NCI-H748 (cell line): Measurements from ENCODE around the gene ETV1.

Experiments used
- DNase-seq: peaks from one replicate; lab custom pipeline; 2025; ENCODE audit not compliant: unreplicated experiment; lab: John Stamatoyannopoulos, UW

ETV1 gene

GRCh38 chr7:13886356-13886755, 103.1 kb downstream of the ETV1 start:
- DNase-seq = no peak

- no peak for DNase-seq
Observed at GRCh38 chr7:13882051-13882450, 107.4 kb downstream of the ETV1 start.

- DNase-seq = no peak
Observed at GRCh38 chr7:13880789-13881188, 108.7 kb downstream of the ETV1 start.

GRCh38 chr7:13879994-13880686, 109.3 kb downstream of the ETV1 start:
- DNase-seq = no peak

GRCh38 chr7:13879143-13879542, 110.3 kb downstream of the ETV1 start:
- no peak for DNase-seq

- no peak for DNase-seq
Observed at GRCh38 chr7:13878154-13878553, 111.3 kb downstream of the ETV1 start.

GRCh38 chr7:13875496-13876074, 113.9 kb downstream of the ETV1 start:
- no peak for DNase-seq

- DNase-seq = no peak
Observed at GRCh38 chr7:13874783-13875182, 114.7 kb downstream of the ETV1 start.

GRCh38 chr7:13872709-13873108, 116.8 kb downstream of the ETV1 start:
- peak; percentile 84 for DNase-seq

- DNase-seq = no peak
Observed at GRCh38 chr7:13871008-13871407, 118.5 kb downstream of the ETV1 start.

GRCh38 chr7:13860734-13861133, 128.7 kb downstream of the ETV1 start:
- DNase-seq = no peak

GRCh38 chr7:13856012-13856411, 133.5 kb downstream of the ETV1 start:
- peak; percentile 52 for DNase-seq

GRCh38 chr7:13852281-13852968, 137.0 kb downstream of the ETV1 start:
- no peak for DNase-seq

GRCh38 chr7:13851736-13852135, 137.7 kb downstream of the ETV1 start:
- peak; percentile 50 for DNase-seq

- DNase-seq = peak; percentile 63
Observed at GRCh38 chr7:13850185-13850752, 139.2 kb downstream of the ETV1 start.

- DNase-seq = no peak
Observed at GRCh38 chr7:13849163-13849892, 140.1 kb downstream of the ETV1 start.

- no peak for DNase-seq
Observed at GRCh38 chr7:13848681-13849131, 140.8 kb downstream of the ETV1 start.

- no peak for DNase-seq
Observed at GRCh38 chr7:13846386-13846785, 143.1 kb downstream of the ETV1 start.

GRCh38 chr7:13845601-13846000, 143.9 kb downstream of the ETV1 start:
- no peak for DNase-seq

GRCh38 chr7:13844954-13845353, 144.5 kb downstream of the ETV1 start:
- peak; percentile 69 for DNase-seq

GRCh38 chr7:13841284-13841683, 148.2 kb downstream of the ETV1 start:
- no peak for DNase-seq
